Ureter (tissue), 1 donor: ENCODE data around the gene NAPA. TPM values are rescaled to one million over a fixed set of nuclear protein-coding genes. Genes with fewer than 3 reads are reported as not detected.

Experiments
- DNase-seq: peaks from one replicate; pipeline ENCODE4 v3.0.0-alpha.2; 2020; ENCODE audit warnings: low spot score
- total RNA-seq: library from RNA; stranded (reverse); gene quantifications from one replicate; pipeline ENCODE4 v1.2.4, GENCODE V29; 2023
- donor health status: DM: yes; HTN: yes; CAD: no.

The NAPA gene
- total RNA-seq, 1 donor from 2014 or later, result 158 TPM

DNA sequence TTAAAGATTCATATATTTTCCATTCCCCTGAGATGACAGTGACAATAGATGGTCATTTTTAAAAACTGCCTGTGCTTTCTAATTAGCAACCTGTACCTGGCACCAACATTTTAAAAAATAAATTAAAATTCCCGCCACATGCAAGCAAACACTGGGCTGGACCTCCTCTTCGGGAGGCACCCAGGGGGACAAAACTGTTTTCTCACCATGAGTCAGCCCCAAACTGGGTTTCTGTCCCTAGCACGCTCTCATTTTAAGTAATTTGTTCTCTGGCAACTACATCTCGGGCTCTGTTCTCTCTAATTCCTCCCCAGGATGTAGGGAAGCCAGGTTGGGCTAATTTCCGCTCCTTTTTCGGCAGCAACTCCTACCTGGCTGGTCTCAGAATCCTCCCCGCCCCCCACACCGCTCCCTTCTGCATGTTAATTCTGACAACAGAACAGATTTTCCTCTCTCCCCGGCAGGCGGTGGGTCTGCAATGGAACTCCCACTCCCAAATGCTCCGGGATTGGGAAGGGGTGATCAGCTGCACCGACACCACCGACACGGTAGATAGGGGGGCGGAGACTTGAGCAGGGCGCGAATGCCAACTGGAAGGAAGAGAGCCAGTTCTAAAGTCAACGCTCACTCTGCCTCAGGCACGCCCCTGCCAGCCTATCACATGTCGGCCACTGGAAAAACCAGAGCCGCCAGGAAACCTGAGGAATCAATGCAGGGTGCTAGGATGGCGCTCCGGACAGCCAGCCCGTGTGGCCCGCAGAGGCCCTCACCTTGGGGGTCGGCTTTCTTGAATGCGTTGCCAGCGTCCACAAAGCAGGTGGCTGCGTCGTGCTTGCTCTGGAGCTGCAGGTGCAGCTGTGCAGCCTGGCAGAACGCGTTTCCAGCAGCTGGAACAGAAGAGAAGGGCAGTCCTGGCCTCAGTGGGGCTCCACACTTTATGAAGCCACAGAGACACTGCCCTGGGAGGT lies 14.7 kb downstream of the NAPA start:
- no peak for DNase-seq

- no peak for DNase-seq
These were observed 15.5 kb downstream of the NAPA start for GRCh38 chr19:47499371-47499770.

GRCh38 chr19:47498561-47498960 lies 16.3 kb downstream of the NAPA start:
- DNase-seq, result no peak

GRCh38 chr19:47497821-47498520 lies 16.9 kb downstream of the NAPA start:
- DNase-seq, result no peak

- no peak for DNase-seq
These were observed 17.7 kb downstream of the NAPA start for GRCh38 chr19:47497050-47497766.

DNA sequence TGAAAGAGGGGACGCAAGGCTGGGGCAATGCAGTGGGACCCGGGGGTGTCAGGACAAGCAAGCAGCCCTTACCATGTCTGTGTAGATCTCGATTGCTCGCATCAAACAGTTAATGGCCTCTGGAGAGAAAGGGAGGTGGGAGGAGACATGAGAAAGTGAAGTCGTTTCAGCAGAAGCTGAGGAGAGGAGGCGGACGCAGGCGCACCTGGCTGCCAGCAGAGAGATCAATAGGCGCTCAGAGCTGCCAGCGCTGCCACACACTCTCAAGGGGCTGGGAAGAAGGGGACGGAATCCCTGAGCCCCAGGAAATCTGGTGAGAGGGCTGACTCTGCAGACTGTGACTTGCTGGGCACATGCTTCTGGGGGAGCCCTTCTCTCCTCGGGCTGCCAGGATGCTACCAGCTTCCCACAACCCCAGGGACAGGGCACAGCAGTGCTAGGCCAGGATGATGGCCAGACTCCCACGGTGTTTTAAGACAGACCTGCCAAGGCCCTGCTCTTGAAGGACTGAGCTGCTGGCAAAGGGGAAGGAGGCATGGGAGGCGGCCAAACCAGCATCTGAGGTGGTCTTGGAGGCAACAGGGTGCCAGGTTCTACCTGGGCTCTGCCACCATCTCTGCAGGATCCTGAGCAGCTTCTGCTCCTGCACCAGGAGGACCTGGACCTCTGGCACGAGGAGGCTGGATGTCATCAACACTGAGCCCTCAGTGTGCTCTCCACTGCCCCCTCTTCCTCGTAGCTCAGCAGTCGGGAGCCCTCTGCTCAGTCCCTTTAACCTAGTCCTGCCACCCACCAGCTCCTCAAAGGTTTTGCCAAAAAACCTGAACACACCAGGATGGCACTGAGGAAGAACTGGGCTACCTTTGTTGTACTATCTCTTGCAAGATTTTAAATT lies 19.1 kb downstream of the NAPA start:
- no peak for DNase-seq

DNA sequence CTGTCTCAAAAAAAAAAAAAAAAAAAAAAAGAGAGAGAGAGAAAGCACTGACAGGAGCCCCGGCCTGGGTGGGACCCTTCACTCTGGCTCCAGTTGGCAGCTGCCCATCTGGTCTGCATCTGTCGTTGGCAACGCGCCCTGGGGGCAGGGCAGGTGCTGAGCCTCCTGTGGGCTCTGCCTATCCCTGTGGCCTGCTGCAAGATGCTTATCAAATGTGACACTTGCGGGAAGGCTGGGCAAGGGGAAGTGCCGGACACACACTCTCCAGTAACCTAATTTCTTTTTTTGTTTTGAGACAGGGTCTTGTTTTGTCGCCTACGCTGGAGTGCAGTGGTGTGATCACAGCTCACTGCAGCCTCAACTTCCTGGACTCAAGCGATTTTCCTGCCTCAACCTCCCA lies 20.1 kb downstream of the NAPA start:
- DNase-seq, result no peak

- DNase-seq, result no peak
These were observed 20.7 kb downstream of the NAPA start for GRCh38 chr19:47494211-47494547.

- no peak for DNase-seq
These were observed 21.3 kb downstream of the NAPA start for GRCh38 chr19:47493378-47494210.

GRCh38 chr19:47492571-47493377 lies 22.1 kb downstream of the NAPA start:
- no peak for DNase-seq

DNA sequence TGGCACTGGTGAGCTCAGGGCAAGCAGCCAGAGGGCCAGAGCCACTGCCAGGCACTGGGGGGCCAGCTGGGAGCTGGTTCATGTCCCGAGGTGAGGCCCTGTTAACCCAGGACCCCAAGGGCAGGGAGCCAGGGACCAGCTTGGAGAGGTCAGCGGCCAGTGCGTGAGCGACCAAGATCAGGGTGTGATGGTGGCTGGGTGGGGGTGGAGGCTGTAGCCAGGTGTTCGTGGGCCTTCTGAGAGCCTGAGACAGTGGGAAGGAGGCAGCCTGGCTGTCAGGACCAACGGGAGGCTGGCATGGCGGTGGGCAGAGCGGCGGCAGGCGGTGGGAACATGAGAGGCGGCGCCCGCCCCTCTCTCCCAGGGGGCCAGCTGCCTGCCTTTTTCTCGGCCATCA lies 22.7 kb downstream of the NAPA start:
- no peak for DNase-seq

GRCh38 chr19:47491358-47492136 lies 23.3 kb downstream of the NAPA start:
- DNase-seq, result no peak

DNA sequence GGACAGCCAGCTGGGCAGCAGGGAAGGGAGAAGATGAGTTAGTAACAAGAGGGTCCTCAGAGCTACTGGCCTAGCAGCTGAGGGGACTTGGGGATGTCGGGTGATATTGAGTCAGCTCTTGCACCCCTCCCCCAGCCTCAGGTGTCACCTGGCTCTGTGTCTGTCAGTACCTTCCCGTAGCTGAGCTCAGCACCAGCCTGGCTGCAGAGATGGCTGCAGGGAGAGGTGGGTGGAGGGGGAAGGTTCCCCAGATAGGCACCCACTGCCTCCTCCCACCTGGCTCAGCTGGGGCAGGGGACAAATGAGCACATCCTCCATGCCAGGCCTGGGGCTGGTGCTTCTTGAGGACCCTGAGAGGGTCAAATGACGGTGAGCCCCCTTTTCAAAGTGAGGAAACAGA lies 24.0 kb downstream of the NAPA start:
- DNase-seq, result no peak

GRCh38 chr19:47490031-47490430 lies 24.8 kb downstream of the NAPA start:
- no peak for DNase-seq

GRCh38 chr19:47489072-47489914 lies 25.6 kb downstream of the NAPA start:
- DNase-seq, result no peak

DNA sequence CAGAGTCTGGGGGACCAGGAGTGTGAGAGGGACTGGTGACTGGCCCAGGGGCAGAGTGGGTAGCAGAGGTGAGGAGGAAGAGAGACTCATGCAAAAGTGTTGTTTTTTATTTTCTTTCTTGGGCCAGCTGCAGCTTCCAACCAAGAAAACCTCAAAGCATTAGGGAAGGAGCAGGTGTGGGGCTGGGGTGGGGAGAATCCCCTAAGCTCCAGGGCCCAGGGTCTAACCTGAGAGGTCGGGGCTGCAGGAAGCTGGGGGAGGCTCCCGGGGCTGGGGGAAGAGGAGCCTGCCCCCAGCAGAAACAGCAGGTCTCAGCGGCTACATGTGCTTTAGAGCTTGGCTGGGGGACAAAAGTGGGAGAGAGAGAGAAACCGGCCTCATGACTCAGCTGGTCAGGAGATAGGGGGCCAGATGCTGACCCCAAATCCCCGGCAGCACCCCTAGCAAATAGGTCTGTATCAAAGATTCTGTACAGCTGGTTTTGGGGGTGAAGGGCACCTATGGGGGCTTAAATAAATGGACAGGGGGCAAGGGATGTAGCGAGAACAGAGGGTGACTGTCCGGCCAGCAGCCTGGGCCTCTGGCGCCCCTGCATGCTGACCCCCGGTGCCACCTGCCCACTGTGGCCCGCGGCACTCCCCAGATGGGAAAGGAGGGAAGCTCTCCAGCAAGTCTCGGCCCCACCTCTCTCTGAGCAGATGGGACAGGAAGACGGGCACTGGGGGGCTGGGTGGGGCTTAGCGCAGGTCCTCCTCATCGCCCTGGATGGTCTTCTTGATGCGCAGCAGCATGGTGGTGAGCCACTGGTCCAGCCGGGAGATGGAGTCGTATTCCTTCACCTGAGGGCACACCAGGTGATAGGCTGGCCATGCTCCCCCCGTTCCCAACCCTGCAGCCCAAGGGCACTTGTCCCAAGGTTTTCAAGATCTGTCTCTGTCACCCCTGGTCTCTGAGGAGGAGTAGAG lies 27.0 kb downstream of the NAPA start:
- no peak for DNase-seq

- no peak for DNase-seq
These were observed 28.0 kb downstream of the NAPA start for GRCh38 chr19:47486900-47487299.
